BLaER1 treated with 17β-estradiol and CSF1 and Interleukin-3, amounts not matched to agents 10 nM and 100 nM (cell line): ENCODE measurements around the gene SBK1.
"Not testable (repeated sequence)": the region's sequence is repeated elsewhere in the genome, so short reads cannot be mapped to it uniquely, and the experiment has no call there.

Source experiments
- H3K27ac ChIP-seq, 11 experiments: shearing (Covaris generic); formaldehyde crosslinking; 2 replicates each; pipeline ENCODE4 v1.8.1; 2022
- H3K27me3 ChIP-seq, 11 experiments: shearing (Covaris generic); formaldehyde crosslinking; 2 replicates each; pipeline ENCODE4 v1.8.1; 2022
- H3K36me3 ChIP-seq, 11 experiments: shearing (Covaris generic); formaldehyde crosslinking; 2 replicates each; pipeline ENCODE4 v1.8.1; 2022
- H3K4me1 ChIP-seq, 10 experiments: shearing (Covaris generic); formaldehyde crosslinking; 2 replicates each; pipeline ENCODE4 v1.8.1; 2022
- H3K4me2 ChIP-seq, 11 experiments: shearing (Covaris generic); formaldehyde crosslinking; 2 replicates each; pipeline ENCODE4 v1.8.1; 2022
- H3K4me3 ChIP-seq, 10 experiments: shearing (Covaris generic); formaldehyde crosslinking; 2 replicates each; pipeline ENCODE4 v1.8.1; 2022
- H3K9ac ChIP-seq, 11 experiments: shearing (Covaris generic); formaldehyde crosslinking; 2 replicates each; pipeline ENCODE4 v1.8.1; 2022
- H3K9me3 ChIP-seq, 11 experiments: shearing (Covaris generic); formaldehyde crosslinking; replicated peaks in 1 of 11; 2 replicates each; pipeline ENCODE4 v1.8.1; 2022
- H4K20me1 ChIP-seq, 11 experiments: shearing (Covaris generic); formaldehyde crosslinking; 2 replicates each; pipeline ENCODE4 v1.8.1; 2022
- Cebpa-rat ChIP-seq, 11 experiments: shearing (Covaris generic); IDR thresholded peaks; 2 replicates each; pipeline ENCODE4 v1.8.1; 2022

SBK1 gene

DNA sequence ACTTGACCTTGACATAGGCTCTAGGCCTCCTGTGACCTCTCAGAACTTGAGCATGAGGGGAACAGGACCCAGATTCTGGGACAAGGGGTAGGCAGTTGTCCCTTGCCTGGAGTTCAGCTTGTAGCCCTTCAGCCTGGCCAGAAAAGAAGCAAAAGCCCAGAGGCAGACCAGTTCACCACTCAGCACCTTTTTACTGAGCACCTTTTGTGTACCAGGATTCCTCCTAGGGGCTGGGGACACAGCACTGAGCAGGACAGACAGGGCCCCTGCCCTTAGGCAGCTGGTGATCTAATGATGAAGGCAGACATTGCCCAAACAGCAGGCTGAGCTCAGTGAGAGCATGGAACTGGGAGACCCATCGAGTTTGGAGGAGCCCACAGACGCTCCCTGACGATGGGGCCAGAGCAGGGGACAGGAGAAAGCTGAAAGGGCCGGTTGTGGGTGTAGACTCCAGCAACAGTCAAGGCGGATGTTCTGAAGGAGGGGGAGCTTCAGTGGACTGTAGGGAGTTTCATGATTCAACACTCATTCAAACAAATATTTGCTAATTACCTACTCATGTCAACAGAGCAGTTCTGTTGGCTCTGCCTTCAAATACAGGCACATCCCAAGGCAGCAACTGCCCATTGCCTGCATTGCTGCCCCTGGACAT is 32.0 kb downstream of the SBK1 start:
- no peak for TF ChIP-seq Cebpa-rat (IDR thresholded peaks at IDR 0.05)
- Histone ChIP-seq H3K4me3 (no peak overlapping the region), H3K4me1 (no peaks in the 10 kb centered on the region), H3K9ac (no peak overlapping the region), H3K36me3 (peaks cover 0 to 29% (median 18%) of the 10 kb centered on the region in 11 experiments; a peak in 15 of 22 replicates), H3K27ac (no peak overlapping the region), H3K9me3 (no peaks in the 10 kb centered on the region), H3K4me2 (no peak overlapping the region), H4K20me1 (0 out of 22 replicates have a peak, but pooled peaks cover 0 to 11% (median 0%) of the 10 kb centered on the region in 11 experiments), H3K27me3 (no peaks in the 10 kb centered on the region)

DNA sequence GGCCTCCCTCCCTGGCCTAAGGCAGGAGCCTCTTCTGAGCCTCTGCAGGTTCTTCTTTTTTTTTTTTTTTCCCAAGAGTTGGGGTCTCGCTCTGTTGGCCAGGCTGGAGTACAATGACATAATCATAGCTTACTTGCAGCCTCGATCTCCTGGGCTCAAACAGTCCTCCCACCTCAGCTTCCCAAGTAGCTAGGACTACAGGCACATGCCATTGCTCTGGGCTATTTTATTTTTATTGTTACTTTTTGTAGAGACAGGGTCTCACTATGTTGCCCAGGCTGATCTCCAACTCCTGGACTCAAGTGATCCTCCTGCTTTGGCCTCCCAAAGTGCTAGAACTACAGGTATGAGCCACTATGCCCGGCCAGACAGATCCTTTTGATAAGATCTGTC is 32.6 kb downstream of the SBK1 start:
- H4K20me1 ChIP-seq = 0 out of 22 replicates have a peak, but pooled peaks cover 0 to 10% (median 0%) of the 10 kb centered on the region in 11 experiments
- no peak for TF ChIP-seq Cebpa-rat (IDR thresholded peaks at IDR 0.05)

GRCh38 chr16:28326881-28327610 is 34.7 kb downstream of the SBK1 start:
- Histone ChIP-seq H4K20me1 (0 out of 22 replicates have a peak, but pooled peaks cover 0 to 5% (median 0%) of the 10 kb centered on the region in 11 experiments), H3K9me3 (no peaks in the 10 kb centered on the region), H3K4me2 (no peak overlapping the region), H3K27ac (no peak overlapping the region), H3K27me3 (no peaks in the 10 kb centered on the region), H3K4me1 (no peaks in the 10 kb centered on the region), H3K36me3 (peaks cover 0 to 10% (median 0%) of the 10 kb centered on the region in 11 experiments; a peak in 5 of 22 replicates), H3K4me3 (no peak overlapping the region), H3K9ac (no peak overlapping the region)
- no peak for TF ChIP-seq Cebpa-rat (IDR thresholded peaks at IDR 0.05)

More for the DNA sequence above, 32.6 kb downstream of the SBK1 start:
- Histone ChIP-seq H3K27ac (no peak overlapping the region), H3K27me3 (no peaks in the 10 kb centered on the region), H3K9me3 (no peaks in the 10 kb centered on the region), H3K36me3 (peaks cover 0 to 23% (median 13%) of the 10 kb centered on the region in 11 experiments; a peak in 14 of 22 replicates), H3K4me1 (no peaks in the 10 kb centered on the region), H3K4me2 (no peak overlapping the region), H3K4me3 (no peak overlapping the region), H3K9ac (no peak overlapping the region)

DNA sequence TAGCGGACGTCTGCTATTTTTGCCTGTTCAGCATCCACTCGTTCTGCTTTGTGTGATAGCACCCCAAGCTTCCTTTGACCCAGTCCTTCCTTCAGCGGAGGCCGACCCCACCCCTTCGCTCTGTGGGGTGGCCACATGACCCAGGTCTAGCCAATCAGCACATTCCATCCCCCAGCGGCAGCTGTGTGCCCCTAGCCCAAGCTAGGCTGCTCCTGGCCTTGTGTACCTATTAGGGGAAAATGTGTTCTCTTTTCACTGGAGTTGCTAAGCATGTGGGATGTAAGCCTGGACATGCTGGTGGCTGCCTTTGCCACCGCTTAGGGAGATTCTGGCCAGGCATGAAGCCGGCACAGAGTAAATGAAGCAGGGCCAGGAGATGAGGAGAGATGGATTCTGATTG is 37.9 kb downstream of the SBK1 start:
- not testable (repeated sequence) for H3K4me2 ChIP-seq

DNA sequence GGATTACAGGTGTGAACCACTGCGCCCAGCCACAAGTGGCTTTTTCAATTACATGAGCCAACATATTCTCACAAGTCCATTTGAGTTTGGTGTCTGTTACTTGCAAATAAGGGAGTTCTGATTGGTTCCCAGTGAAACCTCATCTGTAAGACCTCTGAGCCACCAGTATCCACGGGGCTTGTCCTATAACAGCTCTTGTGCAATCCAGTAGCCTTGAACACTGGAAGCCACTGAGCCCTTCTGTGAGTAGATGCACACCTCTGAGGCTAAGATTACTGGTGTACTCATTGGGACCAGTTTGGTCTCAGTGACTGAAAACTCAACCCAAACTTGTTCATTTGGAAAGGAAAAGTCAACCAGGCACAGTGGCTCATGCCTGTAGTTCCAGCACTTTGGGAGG is 38.7 kb downstream of the SBK1 start:
- not testable (repeated sequence) for H3K36me3 ChIP-seq, H4K20me1 ChIP-seq, H3K4me2 ChIP-seq, H3K27me3 ChIP-seq, H3K27ac ChIP-seq, H3K9ac ChIP-seq, H3K4me1 ChIP-seq, H3K4me3 ChIP-seq, H3K9me3 ChIP-seq

More for the DNA sequence above, 37.9 kb downstream of the SBK1 start:
- not testable (repeated sequence) for H3K9ac ChIP-seq, H3K4me3 ChIP-seq, H3K27me3 ChIP-seq, H4K20me1 ChIP-seq, H3K9me3 ChIP-seq, H3K36me3 ChIP-seq, H3K27ac ChIP-seq, H3K4me1 ChIP-seq

DNA sequence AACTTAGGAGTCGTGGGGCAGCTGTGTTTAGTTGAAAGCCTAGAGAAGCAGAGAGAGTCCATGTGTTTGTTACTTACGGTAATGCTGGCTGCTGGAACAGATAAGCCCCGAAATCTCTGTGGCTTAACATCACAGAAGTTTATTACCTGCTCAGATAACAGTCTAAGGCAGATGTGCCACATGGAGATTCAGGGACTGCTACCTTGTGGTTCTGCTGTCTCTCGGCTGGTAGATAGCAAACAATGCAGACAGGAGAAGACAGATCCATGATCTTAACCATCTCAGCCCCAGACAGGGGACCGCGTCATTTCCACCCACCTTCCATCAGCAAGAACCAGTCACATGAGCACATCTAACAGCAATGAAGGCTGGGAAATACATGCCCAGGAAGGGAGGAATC is 40.3 kb downstream of the SBK1 start:
- H3K4me1 ChIP-seq, H4K20me1 ChIP-seq, H3K4me2 ChIP-seq, H3K9me3 ChIP-seq, H3K9ac ChIP-seq, H3K27me3 ChIP-seq, H3K27ac ChIP-seq, H3K4me3 ChIP-seq, H3K36me3 ChIP-seq: not testable (repeated sequence)

- not testable (repeated sequence) for H3K36me3 ChIP-seq, H3K27ac ChIP-seq, H3K9me3 ChIP-seq, H3K4me1 ChIP-seq, H3K4me3 ChIP-seq, H3K9ac ChIP-seq, H3K4me2 ChIP-seq, H4K20me1 ChIP-seq, H3K27me3 ChIP-seq
These were observed 43.4 kb downstream of the SBK1 start for GRCh38 chr16:28335678-28336077.

GRCh38 chr16:28336940-28337710 is 44.8 kb downstream of the SBK1 start:
- H3K9ac ChIP-seq, H3K27me3 ChIP-seq, H3K4me1 ChIP-seq, H3K27ac ChIP-seq, H3K9me3 ChIP-seq, H4K20me1 ChIP-seq, H3K36me3 ChIP-seq, H3K4me3 ChIP-seq, H3K4me2 ChIP-seq: not testable (repeated sequence)

DNA sequence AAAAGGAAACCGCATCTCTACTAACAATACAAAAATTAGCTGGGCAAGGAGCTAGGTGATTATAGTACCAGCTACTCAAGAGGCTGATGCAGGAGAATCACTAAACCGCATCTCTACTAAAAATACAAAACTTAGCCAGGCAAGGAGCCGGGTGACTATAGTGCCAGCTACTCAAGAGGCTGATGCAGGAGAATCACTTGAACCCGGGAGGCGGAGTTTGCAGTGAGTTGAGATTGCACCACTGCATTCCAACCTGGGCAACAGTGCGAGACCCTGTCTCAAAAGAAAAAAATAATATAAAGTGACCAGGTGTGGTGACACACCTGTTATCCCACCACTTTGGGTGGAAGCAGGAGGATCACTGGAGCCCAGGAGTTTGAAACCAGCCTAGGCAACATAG is 45.9 kb downstream of the SBK1 start:
- not testable (repeated sequence) for H3K4me2 ChIP-seq, H4K20me1 ChIP-seq, H3K9me3 ChIP-seq, H3K4me3 ChIP-seq, H3K4me1 ChIP-seq, H3K9ac ChIP-seq, H3K27ac ChIP-seq, H3K27me3 ChIP-seq, H3K36me3 ChIP-seq

- H3K36me3 ChIP-seq, H3K27me3 ChIP-seq, H3K4me3 ChIP-seq, H3K9ac ChIP-seq, H4K20me1 ChIP-seq, H3K4me1 ChIP-seq, H3K27ac ChIP-seq, H3K4me2 ChIP-seq, H3K9me3 ChIP-seq: not testable (repeated sequence)
These were observed 70.3 kb downstream of the SBK1 start for GRCh38 chr16:28362600-28362999.

- H3K27ac ChIP-seq, H3K4me1 ChIP-seq, H3K36me3 ChIP-seq, H4K20me1 ChIP-seq, H3K9me3 ChIP-seq, H3K4me3 ChIP-seq, H3K9ac ChIP-seq, H3K27me3 ChIP-seq, H3K4me2 ChIP-seq: not testable (repeated sequence)
These were observed 71.1 kb downstream of the SBK1 start, which contains the start of gene NPIPB6 for GRCh38 chr16:28363408-28363807. Gene NPIPB6 (minus strand): TSS chr16:28363508. CDS start chr16:28362822, 686 bp downstream.

GRCh38 chr16:28364268-28365173 is 72.2 kb downstream of the SBK1 start:
- not testable (repeated sequence) for H3K4me2 ChIP-seq, H4K20me1 ChIP-seq, H3K27me3 ChIP-seq, H3K9me3 ChIP-seq, H3K4me3 ChIP-seq, H3K36me3 ChIP-seq, H3K4me1 ChIP-seq, H3K9ac ChIP-seq, H3K27ac ChIP-seq

- not testable (repeated sequence) for H3K4me1 ChIP-seq, H3K9ac ChIP-seq, H3K4me3 ChIP-seq, H3K27me3 ChIP-seq, H3K36me3 ChIP-seq, H3K27ac ChIP-seq, H3K4me2 ChIP-seq, H4K20me1 ChIP-seq, H3K9me3 ChIP-seq
These were observed 75.6 kb downstream of the SBK1 start for GRCh38 chr16:28367926-28368325.
